Heart right ventricle (tissue), 16 donors: ENCODE measurements around the gene MED9. TPM values are rescaled to one million over a fixed set of nuclear protein-coding genes. Genes with fewer than 3 reads are reported as not detected.
A peak's percentile ranks its signal among the peaks of the same experiment; 100 is the strongest.
"Not testable (repeated sequence)": the region's sequence is repeated elsewhere in the genome, so short reads cannot be mapped to it uniquely, and the experiment has no call there.

Experiments used
- ATAC-seq, 8 donors: fragments of 200-7000 bp; cut with Tn5 transposase; one replicate each; pipeline ENCODE4 v1.9.1; 2020; ENCODE audit warnings: mild to moderate bottlenecking in 8 of 8, moderate library complexity in 8 of 8, moderate number of reproducible peaks in 1 of 8
- DNase-seq, 2 donors: peaks; one replicate each; pipeline ENCODE4 v3.0.0-alpha.2; 2020
- H3K27ac ChIP-seq, 10 donors: fragments of 200-600 bp; sonication (generic) in 2 of 10; one replicate each; pipeline versions ENCODE4 v1.5.0 to v1.8.0; 2020 to 2022; ENCODE audit warnings: mild to moderate bottlenecking in 3 of 10
- H3K27me3 ChIP-seq, 7 donors: fragments of 200-600 bp; one replicate each; pipeline ENCODE4 v1.8.0; 2021 to 2022; ENCODE audit warnings: mild to moderate bottlenecking in 2 of 7
- H3K36me3 ChIP-seq, 9 donors: fragments of 200-600 bp; sonication (generic) in 1 of 9; one replicate each; pipeline versions ENCODE4 v1.5.0 to v1.8.0; 2020 to 2022; ENCODE audit warnings: mild to moderate bottlenecking in 2 of 9
- H3K4me1 ChIP-seq, 9 donors: fragments of 200-600 bp; sonication (generic) in 1 of 9; one replicate each; pipeline versions ENCODE4 v1.5.0 to v1.8.0; 2020 to 2022; ENCODE audit warnings: mild to moderate bottlenecking in 4 of 9
- H3K4me3 ChIP-seq, 10 donors: fragments of 200-600 bp; sonication (generic) in 2 of 10; one replicate each; pipeline versions ENCODE4 v1.5.0 to v1.8.0; 2020 to 2022; ENCODE audit warnings: mild to moderate bottlenecking in 7 of 10, moderate library complexity in 2 of 10
- H3K9me3 ChIP-seq, 11 donors: fragments of 200-600 bp in 10 of 11; sonication (generic) in 2 of 11; one replicate each; pipeline versions ENCODE4 v1.5.0 to v1.8.0; 2013 to 2022; ENCODE audit warnings: mild to moderate bottlenecking in 2 of 11, control low read depth in 1 of 11, moderate library complexity in 1 of 11
- CTCF ChIP-seq, 9 donors: fragments of 200-600 bp; sonication (generic) in 2 of 9; IDR thresholded peaks; one replicate each; pipeline versions ENCODE4 v1.5.0 to v1.8.0; 2021 to 2022; ENCODE audit warnings: antibody characterized with exemption in 9 of 9, mild to moderate bottlenecking in 5 of 9, moderate library complexity in 1 of 9
- WGBS, 2 donors: extraction: QIAGEN DNeasy Blood & Tissue Kit; methylation state at CpG; one replicate each; pipeline ENCODE4 v1.1.7; 2013; ENCODE audit warnings: inconsistent platforms in 1 of 2; 5-methylcytosine and 5-hydroxymethylcytosine counted together
- intact Hi-C, 10 donors: fragments of 100-400 bp; cut with DNase I; formaldehyde crosslinking; loops; one replicate each; pipeline versions ENCODE4 v1.11.1 to v1.14.2; 2022
- polyA plus RNA-seq, 2 donors: library from polyadenylated mRNA; stranded (reverse); fragments of 200-250 nt; gene quantifications; one replicate each; pipeline ENCODE4 v1.2.3, GENCODE V29; 2013
- total RNA-seq, 10 donors: library from RNA; stranded (reverse); fragmentation: NEBNext Ultra II Directional in 3 of 10; extraction: Animal tissue kit (Norgen Biotek cat#: 25700) in 3 of 10; gene quantifications; one replicate each; pipeline versions ENCODE4 v1.2.1 to v1.2.4, GENCODE V29; 2021 to 2023
- donor health status: Arrhythmogenic right ventricular cardiomyopathy.
- donor health status: ischemic (EF 13 %, LVEDD 7.1; RV severe dilation, severe dysfunction).
- donor health status: healthy with polysubstance abuse.
- donor health status: DM: no; HTN: yes; CAD: no.
- donor health status: DM: no; HTN: no; CAD: no.
- donor health status: ischemic (EF 25% LVEDD 6.9; RV normal size, moderate dysfunction).
- donor health status: ischemic (EF 25% LVEDD 5.7; RV mildly dilated, moderate dysfunction).
- donor health status: healthy.
- donor health status: DM: yes; HTN: yes; CAD: no.
- donor health status: Ischemic cardiomyopathy.
- donor health status: ischemic (EF 35%, LVEDD 5.7; RV mildly dilated, moderate dysfunction).
- donor health status: nonischemic (EF 11% LVEDD 7.7; RV severe dilation, severe dysfunction).
- donor health status: DM: yes; HTN: yes; CAD: no.
- donor health status: PGD.
- donor health status: ischemic (EF 29% LVEDD 5.4; RV normal size, mild dysfunction).
- donor health status: nonischemic (EF 23%, LVEDD 6.1; RV moderate dilation, normal function).

MED9 gene
- total and polyA plus RNA-seq, 12 donors: 31.4 to 42.0 (median 33.6) TPM

GRCh38 chr17:17481860-17482259, 5.1 kb downstream of the MED9 start:
- no peaks in the 10 kb centered on the region for H3K9me3 ChIP-seq
- intact Hi-C loops: no loop called here
- TF ChIP-seq CTCF (IDR thresholded peaks at IDR 0.05): no peak
- WGBS, 2 donors: 51 to 56% methylated on average over 5 of the region's 5 CpGs
- H3K27me3 ChIP-seq: no peaks in the 10 kb centered on the region
- H3K36me3 ChIP-seq: peaks cover 0 to 38% (median 0%) of the 10 kb centered on the region in 9 donors
- peak overlapping the region in 1 of 10 donors; percentile 25 for H3K27ac ChIP-seq
- ATAC-seq (no peak), DNase-seq (no peak)
- peaks cover 9 to 93% (median 66%) of the 10 kb centered on the region in 9 donors for H3K4me1 ChIP-seq
- H3K4me3 ChIP-seq: no peak overlapping the region

GRCh38 chr17:17484451-17484899, 7.7 kb downstream of the MED9 start:
- peak in 1 of 9 donors; percentile 3 for TF ChIP-seq CTCF (IDR thresholded peaks at IDR 0.05)
- WGBS, 2 donors: 48 to 58% methylated on average over 12 of the region's 12 CpGs
- H3K36me3 ChIP-seq: peaks cover 0 to 60% (median 8%) of the 10 kb centered on the region in 9 donors

GRCh38 chr17:17485420-17485819, 8.6 kb downstream of the MED9 start:
- Histone ChIP-seq H3K4me3 (no peak overlapping the region), H3K9me3 (no peaks in the 10 kb centered on the region), H3K27ac (peak overlapping the region in 8 of 10 donors; percentile 1 to 75 (median 56)), H3K27me3 (no peaks in the 10 kb centered on the region), H3K36me3 (peaks cover 0 to 60% (median 8%) of the 10 kb centered on the region in 9 donors), H3K4me1 (peaks cover 0 to 82% (median 45%) of the 10 kb centered on the region in 9 donors)
- DNase-seq (no peak), ATAC-seq (peak in 5 of 8 donors; percentile 19 to 54 (median 31))
- no peak for TF ChIP-seq CTCF (IDR thresholded peaks at IDR 0.05)
- intact Hi-C loops: no loop called here
- WGBS, 2 donors: 68 to 82% methylated on average over 6 of the region's 6 CpGs

More at GRCh38 chr17:17484451-17484899, 7.7 kb downstream of the MED9 start:
- intact Hi-C loops: no loop called here
- DNase-seq (no peak), ATAC-seq (peak in 7 of 8 donors; percentile 26 to 66 (median 52))
- H3K27ac ChIP-seq: peak overlapping the region in 8 of 10 donors; percentile 3 to 75 (median 32)
- H3K9me3 ChIP-seq: no peaks in the 10 kb centered on the region
- no peak overlapping the region for H3K4me3 ChIP-seq
- H3K4me1 ChIP-seq: peaks cover 0 to 89% (median 52%) of the 10 kb centered on the region in 9 donors
- no peaks in the 10 kb centered on the region for H3K27me3 ChIP-seq

- peaks cover 0 to 61% (median 11%) of the 10 kb centered on the region in 9 donors for H3K36me3 ChIP-seq
- intact Hi-C loops, DNase-seq: not testable (repeated sequence)
Measured at GRCh38 chr17:17486416-17486815, 9.6 kb downstream of the MED9 start.

GRCh38 chr17:17487998-17488397, 11.2 kb downstream of the MED9 start:
- Histone ChIP-seq H3K4me1 (peaks cover 0 to 82% (median 38%) of the 10 kb centered on the region in 9 donors), H3K36me3 (peaks cover 0 to 67% (median 16%) of the 10 kb centered on the region in 9 donors), H3K27ac (no peak overlapping the region), H3K27me3 (no peaks in the 10 kb centered on the region), H3K4me3 (no peak overlapping the region), H3K9me3 (no peaks in the 10 kb centered on the region)
- intact Hi-C loops: no loop called here
- WGBS, 2 donors: 48 to 84% methylated on average over 2 of the region's 2 CpGs
- DNase-seq (no peak), ATAC-seq (no peak)
- no peak for TF ChIP-seq CTCF (IDR thresholded peaks at IDR 0.05)

More at GRCh38 chr17:17486416-17486815, 9.6 kb downstream of the MED9 start:
- not testable (repeated sequence) for ATAC-seq, H3K27me3 ChIP-seq, H3K4me3 ChIP-seq, H3K9me3 ChIP-seq
- Histone ChIP-seq H3K4me1 (peaks cover 0 to 82% (median 41%) of the 10 kb centered on the region in 9 donors), H3K27ac (peak overlapping the region in 4 of 10 donors; percentile 3 to 75 (median 44))
- 80 to 97% methylated on average over 20 to 23 of the region's 23 CpGs for WGBS, 2 donors
